HG03521 (cell line): ENCODE measurements around the gene CLN5.
A peak's percentile ranks its signal among the peaks of the same experiment; 100 is the strongest.

ENCODE experiments used
- ATAC-seq: cut with Tn5 transposase; IDR thresholded peaks from one replicate; pipeline ENCODE4 v1.9.1; 2021; ENCODE audit warnings: mild to moderate bottlenecking, moderate library complexity; ENCODE audit not compliant: unreplicated experiment

The CLN5 gene

GRCh38 chr13:77016251-77016812 lies 24.5 kb downstream of the CLN5 start:
- no peak for ATAC-seq

- no peak for ATAC-seq
Observed at GRCh38 chr13:77016888-77017623, 25.2 kb downstream of the CLN5 start.

- no peak for ATAC-seq
Observed at GRCh38 chr13:77019756-77020155, 27.9 kb downstream of the CLN5 start.

GRCh38 chr13:77022341-77022740 lies 30.5 kb downstream of the CLN5 start:
- ATAC-seq, result no peak

GRCh38 chr13:77026255-77026860 lies 34.5 kb downstream of the CLN5 start:
- ATAC-seq, result peak; percentile 51

GRCh38 chr13:77026861-77027621 lies 35.2 kb downstream of the CLN5 start, which contains the start of gene FBXL3:
Gene FBXL3, minus strand, starts transcription at chr13:77027159. Its CDS starts 5,299 bp downstream, at chr13:77021860.
- ATAC-seq, result peak; percentile 58

- no peak for ATAC-seq
Observed at GRCh38 chr13:77028202-77028601, 36.3 kb downstream of the CLN5 start.

GRCh38 chr13:77029436-77029835 lies 37.6 kb downstream of the CLN5 start:
- ATAC-seq, result no peak

GRCh38 chr13:77031656-77032243 lies 39.9 kb downstream of the CLN5 start:
- no peak for ATAC-seq

GRCh38 chr13:77033717-77034302 lies 41.9 kb downstream of the CLN5 start:
- no peak for ATAC-seq

GRCh38 chr13:77034881-77035280 lies 43.0 kb downstream of the CLN5 start:
- no peak for ATAC-seq

- ATAC-seq, result no peak
Observed at GRCh38 chr13:77036279-77036678, 44.4 kb downstream of the CLN5 start.

GRCh38 chr13:77038907-77039480 lies 47.1 kb downstream of the CLN5 start:
- ATAC-seq, result no peak

- ATAC-seq, result no peak
Observed at GRCh38 chr13:77040076-77040475, 48.2 kb downstream of the CLN5 start.

- ATAC-seq, result no peak
Observed at GRCh38 chr13:77040835-77041234, 49.0 kb downstream of the CLN5 start.

GRCh38 chr13:77042566-77043177 lies 50.8 kb downstream of the CLN5 start:
- no peak for ATAC-seq

GRCh38 chr13:77047649-77048343 lies 55.9 kb downstream of the CLN5 start:
- no peak for ATAC-seq

GRCh38 chr13:77048681-77049080 lies 56.8 kb downstream of the CLN5 start:
- ATAC-seq, result no peak

- ATAC-seq, result no peak
Observed at GRCh38 chr13:77053192-77053591, 61.3 kb downstream of the CLN5 start.
